GM19467 (cell line): ENCODE data around the gene IGFBPL1.

Experiments used
- ATAC-seq: cut with Tn5 transposase; IDR thresholded peaks from one replicate; pipeline ENCODE4 v1.9.1; 2021; ENCODE audit warnings: mild to moderate bottlenecking, moderate library complexity; ENCODE audit not compliant: unreplicated experiment

Gene IGFBPL1

DNA sequence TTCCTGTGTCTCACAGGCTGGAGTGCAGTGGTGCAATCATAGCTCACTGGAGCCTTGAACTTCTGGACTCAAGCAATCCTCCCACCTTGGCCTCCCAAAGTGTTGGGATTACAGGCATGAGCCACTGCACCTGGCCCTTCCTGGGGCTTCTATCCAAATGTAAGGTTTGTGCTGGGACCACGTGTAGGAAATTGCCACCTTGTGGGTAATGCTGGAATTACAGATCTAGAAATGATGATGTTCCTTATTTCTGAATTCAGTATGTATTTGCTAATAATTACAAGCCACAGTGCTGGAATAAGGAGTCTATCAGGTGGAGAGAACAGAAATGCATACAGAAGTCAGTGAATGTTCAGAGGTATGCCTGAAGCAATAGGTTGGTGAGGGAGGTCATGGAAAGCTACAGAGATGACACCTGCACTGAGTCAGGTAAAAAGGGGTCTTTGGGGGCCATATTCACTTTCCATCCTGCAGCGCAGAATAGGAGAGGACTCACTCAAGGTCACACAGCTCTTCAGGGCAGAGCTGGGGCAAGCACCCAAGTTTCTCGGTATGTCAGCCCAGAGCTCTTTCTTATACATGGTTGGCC is 8.8 kb upstream of the IGFBPL1 start:
- ATAC-seq = no peak

DNA sequence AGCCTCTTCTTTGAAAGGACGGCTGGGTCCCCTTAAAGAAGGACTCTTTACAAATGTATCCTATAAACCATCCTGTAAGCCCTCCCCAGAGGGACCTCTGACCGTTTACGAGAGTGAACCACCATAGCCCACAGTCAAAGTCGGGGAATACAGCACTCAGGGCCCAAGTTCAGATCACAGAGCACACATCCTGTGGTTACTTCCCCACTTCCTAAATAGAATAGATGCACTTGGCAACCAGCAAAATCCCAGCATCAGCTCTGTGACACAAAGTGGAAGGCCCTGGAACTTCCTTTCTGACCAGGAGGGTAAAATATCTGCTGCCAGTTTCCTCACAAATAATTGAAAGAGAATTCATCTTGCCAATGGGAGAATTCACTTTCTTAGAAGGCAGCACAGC is 6.9 kb upstream of the IGFBPL1 start:
- no peak for ATAC-seq

DNA sequence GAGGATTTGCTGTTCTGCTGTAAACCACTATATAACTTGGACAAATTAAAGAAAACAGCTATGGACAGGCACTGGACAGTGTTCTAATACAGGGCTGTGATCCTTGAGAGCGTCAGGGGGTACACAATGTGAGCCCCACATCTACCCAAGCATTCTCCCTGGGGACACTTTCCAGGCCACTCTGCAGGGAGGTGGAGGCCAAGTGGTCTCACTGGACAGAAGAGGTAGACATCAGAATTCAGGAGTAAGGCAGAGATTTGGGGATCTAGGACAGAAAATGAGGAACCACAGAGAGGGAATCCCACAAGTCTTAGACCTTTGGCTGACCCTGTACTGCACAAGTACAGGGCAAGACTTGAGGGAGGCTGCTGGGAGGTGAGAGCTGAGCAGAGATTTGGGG is 3.8 kb upstream of the IGFBPL1 start:
- no peak for ATAC-seq

GRCh38 chr9:38424918-38425317 is 664 bp upstream of the IGFBPL1 start:
- no peak for ATAC-seq

GRCh38 chr9:38423273-38423972 is 831 bp downstream of the IGFBPL1 start:
- ATAC-seq = no peak

DNA sequence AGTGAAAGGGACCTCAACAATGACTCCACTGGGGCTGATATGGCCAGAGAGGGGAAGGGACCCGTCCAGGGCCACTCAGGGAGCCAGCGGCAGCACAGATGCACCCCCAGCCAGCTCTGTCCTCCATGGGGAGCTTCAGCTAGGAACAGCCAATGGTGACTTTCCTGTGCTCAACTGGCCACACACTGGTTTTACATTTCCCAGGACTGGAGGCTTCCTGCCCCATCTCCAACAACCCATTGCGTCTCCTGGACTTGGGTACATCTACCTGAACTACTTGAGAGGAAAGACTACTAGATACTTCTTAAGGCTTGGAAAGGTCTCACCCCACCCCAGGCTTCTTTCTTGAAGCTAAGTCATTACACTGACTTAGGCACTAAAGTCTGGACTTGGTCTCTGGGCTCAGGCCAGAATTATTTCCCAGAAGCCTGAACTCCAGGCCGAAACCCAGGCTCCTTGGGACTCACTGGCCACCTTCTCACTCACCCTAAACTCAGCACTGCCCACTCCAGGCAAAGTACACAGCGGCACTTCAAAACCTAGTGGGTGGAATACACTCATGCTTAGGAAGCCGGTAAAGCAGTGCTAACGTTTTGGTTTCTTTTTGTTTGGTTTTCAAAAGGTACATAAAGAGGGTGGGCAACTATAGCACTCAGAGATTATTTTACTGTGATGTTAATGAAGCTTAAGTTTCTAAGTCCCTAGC is 1.5 kb downstream of the IGFBPL1 start:
- ATAC-seq = no peak

- ATAC-seq = no peak
These were observed 2.6 kb downstream of the IGFBPL1 start for GRCh38 chr9:38421498-38422211.

DNA sequence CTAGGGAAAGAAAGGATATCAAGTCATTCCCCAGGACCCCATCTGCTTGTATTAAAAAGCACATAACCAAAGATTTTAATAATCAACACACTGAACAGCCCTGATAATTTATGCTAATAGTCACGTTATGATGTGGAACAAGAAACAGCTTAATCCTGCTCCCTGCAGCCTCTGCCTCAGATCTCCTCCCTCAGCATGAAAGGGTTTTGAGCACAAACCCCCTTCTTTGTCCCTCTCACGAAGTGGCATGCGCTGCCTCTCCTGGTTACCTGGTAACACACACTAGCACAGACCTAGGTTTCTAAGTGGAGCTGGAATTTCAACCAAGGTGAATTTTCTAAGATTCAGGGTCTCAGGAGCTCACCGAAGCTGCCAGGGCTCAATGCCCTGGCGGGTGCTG is 5.1 kb downstream of the IGFBPL1 start:
- no peak for ATAC-seq

DNA sequence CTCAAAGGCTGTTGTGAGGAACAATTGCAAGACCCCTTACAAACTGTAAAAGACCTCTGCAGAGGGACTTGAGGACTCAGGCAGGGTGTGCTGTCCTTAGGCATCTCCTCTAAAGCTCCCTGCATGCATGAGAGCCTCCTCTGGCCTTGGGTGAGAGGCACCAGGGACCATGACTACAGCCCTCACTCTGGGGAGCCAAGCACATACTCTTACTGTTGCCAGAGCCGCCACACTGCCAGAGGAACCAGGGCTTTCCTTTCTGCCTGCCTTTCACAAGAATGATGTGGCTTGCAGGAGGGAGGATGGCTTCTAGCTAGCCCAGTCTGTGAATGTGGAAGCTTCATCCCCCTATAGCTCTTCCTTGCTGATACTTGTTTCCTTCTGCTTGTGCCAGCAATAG is 5.9 kb downstream of the IGFBPL1 start:
- ATAC-seq = no peak

DNA sequence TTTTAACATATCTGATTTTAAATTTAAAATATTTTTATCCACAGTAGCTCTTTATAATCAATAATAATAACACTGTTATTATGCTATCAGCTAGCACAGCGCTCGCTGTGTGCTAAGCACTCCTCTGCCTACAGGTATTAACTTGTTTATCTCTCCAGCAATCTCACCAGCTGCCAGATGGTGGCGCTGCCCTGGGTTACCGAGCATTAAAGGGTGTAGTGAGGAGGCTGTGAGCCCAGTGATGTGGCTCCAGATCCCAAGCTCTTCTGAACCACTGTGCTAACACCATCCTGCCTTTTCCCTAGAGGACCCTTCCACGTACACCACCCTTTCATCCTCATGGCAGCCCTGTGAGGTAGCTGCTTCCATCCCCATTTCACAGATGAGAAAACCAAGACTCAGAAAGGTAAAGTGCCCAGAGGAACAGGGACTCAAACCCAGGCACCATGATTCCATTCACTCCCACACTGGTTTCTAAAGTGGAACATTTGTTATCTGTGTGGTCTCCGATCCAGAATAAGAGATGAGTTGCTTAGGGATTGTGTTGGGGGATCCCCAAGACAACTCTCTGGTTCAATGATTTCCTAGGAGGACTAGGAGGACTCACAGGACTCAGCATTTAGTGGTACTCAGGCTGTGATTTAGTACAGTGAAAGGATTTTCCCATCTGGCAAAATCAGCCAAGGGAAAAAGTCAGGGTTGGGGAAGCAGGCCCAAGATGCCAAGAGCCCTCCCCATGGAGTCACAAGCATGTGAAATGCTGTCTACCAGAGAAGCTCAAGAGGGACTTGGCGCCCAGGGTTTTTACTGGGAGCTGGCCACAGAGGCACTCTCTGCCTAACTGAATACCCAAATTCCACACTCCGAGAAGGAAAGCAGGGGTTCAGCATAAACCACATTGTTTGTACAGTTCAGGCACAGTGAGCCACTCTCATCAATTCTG is 7.0 kb downstream of the IGFBPL1 start:
- ATAC-seq = no peak

DNA sequence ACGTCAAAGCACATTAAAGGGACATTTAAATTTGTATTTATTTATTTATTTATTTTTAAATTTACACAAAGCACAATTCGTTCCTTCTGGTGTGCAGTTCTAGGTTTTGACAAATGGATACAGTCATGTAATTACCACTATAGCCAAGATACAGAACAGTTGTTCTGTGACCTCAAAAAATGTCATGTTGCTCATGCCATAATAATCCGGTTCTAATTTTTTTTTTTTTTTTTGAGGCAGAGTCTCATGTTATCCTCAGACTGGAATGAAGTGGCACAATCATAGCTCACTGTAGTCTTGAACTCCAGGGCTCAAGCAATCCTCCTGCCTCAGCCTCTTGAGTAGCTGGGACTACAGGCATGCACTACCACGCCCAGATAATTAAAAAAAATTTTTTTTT is 7.8 kb downstream of the IGFBPL1 start:
- no peak for ATAC-seq

- ATAC-seq = no peak
These were observed 8.4 kb downstream of the IGFBPL1 start for GRCh38 chr9:38415856-38416255.

- ATAC-seq = no peak
These were observed 10.1 kb downstream of the IGFBPL1 start for GRCh38 chr9:38414040-38414723.

- ATAC-seq = no peak
These were observed 11.0 kb downstream of the IGFBPL1 start for GRCh38 chr9:38413283-38413682.

GRCh38 chr9:38412751-38413150 is 11.5 kb downstream of the IGFBPL1 start:
- no peak for ATAC-seq

GRCh38 chr9:38408719-38409118 is 15.5 kb downstream of the IGFBPL1 start:
- ATAC-seq = no peak

- ATAC-seq = no peak
These were observed 17.6 kb downstream of the IGFBPL1 start for GRCh38 chr9:38406476-38407186.

DNA sequence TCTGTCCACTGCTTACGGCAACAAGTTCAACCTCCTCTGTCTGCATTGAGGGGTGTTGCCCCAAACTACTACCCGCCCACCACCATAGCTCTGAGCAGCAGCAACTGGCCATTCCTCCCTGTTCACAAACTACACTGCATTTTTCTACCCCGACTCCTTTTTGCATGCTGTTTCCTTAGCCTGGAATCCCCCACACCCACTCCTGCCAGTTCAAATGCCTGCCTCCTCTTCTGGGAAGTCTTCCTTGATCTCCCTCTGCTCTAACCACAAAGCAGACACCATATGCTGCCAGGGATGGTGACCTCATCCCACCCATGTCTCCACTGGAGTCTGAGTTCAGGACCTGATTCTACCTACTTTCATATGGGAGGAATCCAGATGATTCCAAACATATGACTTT is 18.5 kb downstream of the IGFBPL1 start:
- ATAC-seq = no peak

DNA sequence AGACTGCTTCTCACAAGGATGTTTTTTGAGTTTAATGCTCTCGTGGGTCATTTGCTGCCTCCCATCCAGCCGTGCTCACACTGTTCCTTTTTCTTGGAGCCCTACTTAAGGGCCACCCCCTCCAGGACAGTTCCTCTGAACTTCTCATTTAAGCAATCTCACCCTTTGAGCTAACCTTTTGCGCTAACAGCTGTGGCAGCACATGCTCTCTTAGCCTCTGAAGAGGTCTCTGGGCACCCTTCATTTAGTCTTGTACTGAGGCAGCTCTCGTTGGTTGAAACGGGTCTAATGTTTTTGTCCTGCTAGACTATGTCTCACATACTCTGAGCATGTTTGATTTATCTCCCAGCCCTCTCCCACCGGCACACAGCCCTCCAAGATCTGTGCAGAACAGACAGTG is 19.9 kb downstream of the IGFBPL1 start:
- no peak for ATAC-seq
